Fibroblast of skin of left quadriceps (primary cell): ENCODE measurements around the gene HSD11B1.
"Not testable (repeated sequence)": the region's sequence is repeated elsewhere in the genome, so short reads cannot be mapped to it uniquely, and the experiment has no call there.

Experiments used
- DNase-seq, 2 experiments: peaks; one replicate each; pipeline ENCODE4 v3.0.0-alpha.2; 2013; ENCODE audit warnings: low read depth in 2 of 2

Gene HSD11B1

GRCh38 chr1:209691237-209691636, 13.4 kb upstream of the HSD11B1 start:
- DNase-seq, result no peak

- DNase-seq, result no peak
These were observed 12.3 kb upstream of the HSD11B1 start for GRCh38 chr1:209692296-209692695.

GRCh38 chr1:209692745-209693504, 11.7 kb upstream of the HSD11B1 start:
- DNase-seq, result peak; percentile 57 to 61

GRCh38 chr1:209696673-209697072, 8.0 kb upstream of the HSD11B1 start:
- no peak for DNase-seq

- no peak for DNase-seq
These were observed 7.5 kb upstream of the HSD11B1 start for GRCh38 chr1:209697126-209697525.

- DNase-seq, result not testable (repeated sequence)
These were observed 4.0 kb upstream of the HSD11B1 start for GRCh38 chr1:209700686-209701085.

- no peak for DNase-seq
These were observed 1.8 kb upstream of the HSD11B1 start for GRCh38 chr1:209702832-209703231.

- DNase-seq, result no peak
These were observed 677 bp upstream of the HSD11B1 start for GRCh38 chr1:209703834-209704504.

GRCh38 chr1:209705033-209705598, 470 bp downstream of the HSD11B1 start:
- no peak for DNase-seq

- DNase-seq, result no peak
These were observed 2.0 kb downstream of the HSD11B1 start for GRCh38 chr1:209706622-209707021.

- DNase-seq, result no peak
These were observed 2.7 kb downstream of the HSD11B1 start for GRCh38 chr1:209707308-209707707.

GRCh38 chr1:209708297-209708696, 3.7 kb downstream of the HSD11B1 start:
- DNase-seq, result no peak

- no peak for DNase-seq
These were observed 5.4 kb downstream of the HSD11B1 start for GRCh38 chr1:209710093-209710492.

GRCh38 chr1:209710847-209711246, 6.2 kb downstream of the HSD11B1 start:
- no peak for DNase-seq

GRCh38 chr1:209714338-209714737, 9.7 kb downstream of the HSD11B1 start:
- DNase-seq, result no peak

- no peak for DNase-seq
These were observed 10.7 kb downstream of the HSD11B1 start for GRCh38 chr1:209715314-209715713.

- DNase-seq, result no peak
These were observed 13.2 kb downstream of the HSD11B1 start for GRCh38 chr1:209717818-209718217.

GRCh38 chr1:209720326-209720725, 15.7 kb downstream of the HSD11B1 start:
- DNase-seq, result no peak

- DNase-seq, result no peak
These were observed 16.2 kb downstream of the HSD11B1 start for GRCh38 chr1:209720826-209721225.

GRCh38 chr1:209721323-209721722, 16.7 kb downstream of the HSD11B1 start:
- DNase-seq, result no peak

- DNase-seq, result no peak
These were observed 18.6 kb downstream of the HSD11B1 start for GRCh38 chr1:209723265-209723664.

GRCh38 chr1:209723756-209724693, 19.4 kb downstream of the HSD11B1 start:
- DNase-seq, result no peak
